WTC11 (cell line): Measurements from ENCODE around the gene NOL4L. TPM values are rescaled to one million over a fixed set of nuclear protein-coding genes. Genes with fewer than 3 reads are reported as not detected.

Experiments used
- ATAC-seq: fragments of 200-7000 bp; cut with Tn5 transposase; 2 replicates; pipeline ENCODE4 v1.10.0; 2021; ENCODE audit warnings: mild to moderate bottlenecking, moderate library complexity
- CTCF ChIA-PET: fragments of 300-600 bp; sonication (Branson Sonifier 250); formaldehyde crosslinking; loops from one replicate; lab custom pipeline; 2021; ENCODE audit warnings: antibody characterized with exemption; lab: Charles Lee
- POLR2A ChIA-PET: fragments of 350-600 bp; sonication (Branson Sonifier 250); formaldehyde crosslinking; loops from one replicate; lab custom pipeline; 2021; ENCODE audit warnings: antibody characterized with exemption; lab: Charles Lee
- DNase-seq: peaks from one replicate; pipeline ENCODE4 v3.0.0; 2021; ENCODE audit warnings: low spot score
- H3K27ac Mint-ChIP-seq: 2 replicates; pipeline ENCODE4 v1.8.0; 2021; ENCODE audit warnings: mixed read lengths
- H3K27me3 Mint-ChIP-seq: 2 replicates; pipeline ENCODE4 v1.8.0; 2021; ENCODE audit warnings: low read depth, mild to moderate bottlenecking, moderate library complexity, mixed read lengths
- H3K36me3 Mint-ChIP-seq: 2 replicates; pipeline ENCODE4 v1.8.0; 2021; ENCODE audit warnings: mixed read lengths
- H3K4me1 Mint-ChIP-seq: 2 replicates; pipeline ENCODE4 v1.8.0; 2022; ENCODE audit warnings: mixed read lengths
- H3K4me3 Mint-ChIP-seq: 2 replicates; pipeline ENCODE4 v1.8.0; 2021; ENCODE audit warnings: mild to moderate bottlenecking, moderate library complexity, mixed read lengths
- H3K9me3 Mint-ChIP-seq: 2 replicates; pipeline ENCODE4 v1.8.0; 2021; ENCODE audit warnings: mixed read lengths
- FOXJ3 ChIP-seq: sonication (generic); formaldehyde crosslinking; IDR thresholded peaks from 2 replicates; pipeline ENCODE4 v1.9.0; 2021; ENCODE audit warnings: missing genetic modification reagents, mild to moderate bottlenecking, borderline replicate concordance
- HMGXB4 ChIP-seq: sonication (generic); formaldehyde crosslinking; IDR thresholded peaks from 2 replicates; pipeline ENCODE4 v1.8.1; 2023; ENCODE audit warnings: mild to moderate bottlenecking, moderate library complexity, missing genetic modification reagents
- JAZF1 ChIP-seq: fragments of 250-450 bp; sonication (Bioruptor Pico); IDR thresholded peaks from 2 replicates; pipeline ENCODE4 v1.9.0; 2021; ENCODE audit warnings: moderate library complexity, mild to moderate bottlenecking, inconsistent platforms
- RORB ChIP-seq: fragments of 250-450 bp; sonication (Bioruptor Pico); IDR thresholded peaks from 2 replicates; pipeline ENCODE4 v1.9.0; 2021; ENCODE audit warnings: mild to moderate bottlenecking
- TEAD1 ChIP-seq: sonication (generic); formaldehyde crosslinking; IDR thresholded peaks from 2 replicates; pipeline ENCODE4 v1.8.0; 2022; ENCODE audit warnings: mild to moderate bottlenecking, missing genetic modification reagents
- TEAD4 ChIP-seq: sonication (generic); formaldehyde crosslinking; IDR thresholded peaks from 2 replicates; pipeline ENCODE4 v1.8.0; 2022; ENCODE audit warnings: mild to moderate bottlenecking, missing genetic modification reagents
- ZBTB21 ChIP-seq: sonication (generic); formaldehyde crosslinking; IDR thresholded peaks from 2 replicates; pipeline ENCODE4 v1.8.1; 2023; ENCODE audit warnings: mild to moderate bottlenecking, missing genetic modification reagents, borderline replicate concordance
- ZNF121 ChIP-seq: sonication (generic); formaldehyde crosslinking; IDR thresholded peaks from 2 replicates; pipeline ENCODE4 v1.8.0; 2023; ENCODE audit warnings: missing genetic modification reagents
- ZNF396 ChIP-seq: fragments of 250-450 bp; sonication (Bioruptor Pico); IDR thresholded peaks from 2 replicates; pipeline ENCODE4 v1.8.0; 2021; ENCODE audit warnings: mild to moderate bottlenecking, moderate library complexity, borderline replicate concordance
- ZNF671 ChIP-seq: fragments of 250-450 bp; sonication (Bioruptor Pico); IDR thresholded peaks from 2 replicates; pipeline ENCODE4 v1.8.0; 2021; ENCODE audit warnings: mild to moderate bottlenecking
- ZSCAN18 ChIP-seq: fragments of 250-450 bp; sonication (Bioruptor Pico); IDR thresholded peaks from 2 replicates; pipeline ENCODE4 v2.1.2; 2022; ENCODE audit warnings: mild to moderate bottlenecking, moderate library complexity
- total RNA-seq: library from RNA; stranded (reverse); gene quantifications from 3 replicates; pipeline ENCODE4 v1.2.3, GENCODE V29; 2021
- TF ChIP-seq, protein P1 (sequence below): sonication (generic); formaldehyde crosslinking; conservative IDR thresholded peaks from 2 replicates; pipeline ENCODE4 v1.8.1; 2023; ENCODE audit warnings: mild to moderate bottlenecking, low read depth, missing genetic modification reagents, moderate library complexity
- TF ChIP-seq, protein P2 (sequence below): fragments of 250-450 bp; sonication (Bioruptor Pico); IDR thresholded peaks from 2 replicates; pipeline ENCODE4 v1.9.0; 2021; ENCODE audit warnings: mild to moderate bottlenecking

Gene NOL4L
- total RNA-seq, 1 experiment from 2014 or later, result 29.0 TPM

- DNase-seq (no peak), ATAC-seq (no peak)
- Mint-ChIP-seq H3K4me1 (no peaks in the 10 kb centered on the region), H3K27me3 (no peaks in the 10 kb centered on the region), H3K9me3 (no peaks in the 10 kb centered on the region), H3K36me3 (no peaks in the 10 kb centered on the region), H3K4me3 (no peak overlapping the region), H3K27ac (no peak overlapping the region)
- POLR2A ChIA-PET, result no interaction called here
- CTCF ChIA-PET, result no interaction called here
- no peak for TF ChIP-seq TEAD1
- TF ChIP-seq, protein P1, sequence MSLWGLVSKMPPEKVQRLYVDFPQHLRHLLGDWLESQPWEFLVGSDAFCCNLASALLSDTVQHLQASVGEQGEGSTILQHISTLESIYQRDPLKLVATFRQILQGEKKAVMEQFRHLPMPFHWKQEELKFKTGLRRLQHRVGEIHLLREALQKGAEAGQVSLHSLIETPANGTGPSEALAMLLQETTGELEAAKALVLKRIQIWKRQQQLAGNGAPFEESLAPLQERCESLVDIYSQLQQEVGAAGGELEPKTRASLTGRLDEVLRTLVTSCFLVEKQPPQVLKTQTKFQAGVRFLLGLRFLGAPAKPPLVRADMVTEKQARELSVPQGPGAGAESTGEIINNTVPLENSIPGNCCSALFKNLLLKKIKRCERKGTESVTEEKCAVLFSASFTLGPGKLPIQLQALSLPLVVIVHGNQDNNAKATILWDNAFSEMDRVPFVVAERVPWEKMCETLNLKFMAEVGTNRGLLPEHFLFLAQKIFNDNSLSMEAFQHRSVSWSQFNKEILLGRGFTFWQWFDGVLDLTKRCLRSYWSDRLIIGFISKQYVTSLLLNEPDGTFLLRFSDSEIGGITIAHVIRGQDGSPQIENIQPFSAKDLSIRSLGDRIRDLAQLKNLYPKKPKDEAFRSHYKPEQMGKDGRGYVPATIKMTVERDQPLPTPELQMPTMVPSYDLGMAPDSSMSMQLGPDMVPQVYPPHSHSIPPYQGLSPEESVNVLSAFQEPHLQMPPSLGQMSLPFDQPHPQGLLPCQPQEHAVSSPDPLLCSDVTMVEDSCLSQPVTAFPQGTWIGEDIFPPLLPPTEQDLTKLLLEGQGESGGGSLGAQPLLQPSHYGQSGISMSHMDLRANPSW (CRISPR knock-in tag), result no peak
- no peak for TF ChIP-seq ZNF396 (CRISPR knock-in tag)
- TF ChIP-seq ZSCAN18, result no peak
- no peak for TF ChIP-seq RORB
- no peak for TF ChIP-seq JAZF1 (CRISPR knock-in tag)
- TF ChIP-seq, protein P2, sequence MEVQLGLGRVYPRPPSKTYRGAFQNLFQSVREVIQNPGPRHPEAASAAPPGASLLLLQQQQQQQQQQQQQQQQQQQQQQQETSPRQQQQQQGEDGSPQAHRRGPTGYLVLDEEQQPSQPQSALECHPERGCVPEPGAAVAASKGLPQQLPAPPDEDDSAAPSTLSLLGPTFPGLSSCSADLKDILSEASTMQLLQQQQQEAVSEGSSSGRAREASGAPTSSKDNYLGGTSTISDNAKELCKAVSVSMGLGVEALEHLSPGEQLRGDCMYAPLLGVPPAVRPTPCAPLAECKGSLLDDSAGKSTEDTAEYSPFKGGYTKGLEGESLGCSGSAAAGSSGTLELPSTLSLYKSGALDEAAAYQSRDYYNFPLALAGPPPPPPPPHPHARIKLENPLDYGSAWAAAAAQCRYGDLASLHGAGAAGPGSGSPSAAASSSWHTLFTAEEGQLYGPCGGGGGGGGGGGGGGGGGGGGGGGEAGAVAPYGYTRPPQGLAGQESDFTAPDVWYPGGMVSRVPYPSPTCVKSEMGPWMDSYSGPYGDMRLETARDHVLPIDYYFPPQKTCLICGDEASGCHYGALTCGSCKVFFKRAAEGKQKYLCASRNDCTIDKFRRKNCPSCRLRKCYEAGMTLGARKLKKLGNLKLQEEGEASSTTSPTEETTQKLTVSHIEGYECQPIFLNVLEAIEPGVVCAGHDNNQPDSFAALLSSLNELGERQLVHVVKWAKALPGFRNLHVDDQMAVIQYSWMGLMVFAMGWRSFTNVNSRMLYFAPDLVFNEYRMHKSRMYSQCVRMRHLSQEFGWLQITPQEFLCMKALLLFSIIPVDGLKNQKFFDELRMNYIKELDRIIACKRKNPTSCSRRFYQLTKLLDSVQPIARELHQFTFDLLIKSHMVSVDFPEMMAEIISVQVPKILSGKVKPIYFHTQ, result no peak
- no peak for TF ChIP-seq TEAD4 (CRISPR knock-in tag)
- TF ChIP-seq ZNF671, result no peak
- TF ChIP-seq HMGXB4 (CRISPR knock-in tag), result no peak
Observed at GRCh38 chr20:32406701-32407100, 178.4 kb downstream of the NOL4L start.

DNA sequence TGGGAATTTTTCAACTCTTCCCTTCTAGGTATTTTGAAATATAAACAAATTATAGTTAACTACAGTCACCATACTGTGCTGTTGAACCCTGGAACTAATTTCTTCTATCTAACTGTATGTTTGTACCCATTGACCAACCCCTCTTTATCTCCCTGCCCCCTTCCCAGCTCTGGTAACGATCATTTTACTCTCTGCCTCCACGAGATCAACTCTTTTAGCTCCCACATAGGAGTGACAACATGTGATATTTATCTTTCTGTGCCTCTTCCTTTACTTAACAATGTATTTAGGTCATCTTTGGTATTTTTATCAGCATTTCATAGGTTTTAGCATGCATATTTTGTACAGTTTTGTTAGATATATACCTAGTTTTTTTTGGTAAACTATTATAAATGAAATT is 181.1 kb downstream of the NOL4L start:
- ATAC-seq (no peak), DNase-seq (no peak)
- POLR2A ChIA-PET, result no interaction called here
- Mint-ChIP-seq H3K4me3 (no peak overlapping the region), H3K27me3 (no peaks in the 10 kb centered on the region), H3K4me1 (no peaks in the 10 kb centered on the region), H3K36me3 (no peaks in the 10 kb centered on the region), H3K27ac (no peak overlapping the region), H3K9me3 (no peaks in the 10 kb centered on the region)
- CTCF ChIA-PET, result no interaction called here
- no peak for TF ChIP-seq ZNF396 (CRISPR knock-in tag)
- no peak for TF ChIP-seq FOXJ3
- no peak for TF ChIP-seq ZSCAN18
- TF ChIP-seq HMGXB4 (CRISPR knock-in tag), result no peak
- no peak for TF ChIP-seq ZBTB21 (CRISPR knock-in tag)
- TF ChIP-seq ZNF121 (CRISPR knock-in tag), result no peak
- TF ChIP-seq, all 79 proteins: peak for 0
